Measurements from ENCODE around the gene TMEM174.

TMEM174 gene

GRCh38 chr5:73136055-73136562, 36.9 kb upstream of the TMEM174 start:
- Histone ChIP-seq H3K27me3 (ENCODE audit: insufficient read depth, low read length, poor library complexity) (peaks cover 5% of the 10 kb centered on the region), H3K4me1 (ENCODE audit: insufficient read depth, low read length) (no peaks in the 10 kb centered on the region), H3K4me2 (ENCODE audit: insufficient read depth, low read length) (no peak overlapping the region), H3K36me3 (ENCODE audit: insufficient read depth, low read length) (no peaks in the 10 kb centered on the region), H4K20me1 (ENCODE audit: insufficient read depth, low read length) (no peaks in the 10 kb centered on the region), H3K79me2 (ENCODE audit: insufficient read depth, low read length) (no peaks in the 10 kb centered on the region), H2AFZ (ENCODE audit: low read depth, low read length) (no peak overlapping the region), H3K4me3 (ENCODE audit: low read depth in 1 of 2, low read length in 2 of 2) (no peak overlapping the region), H3K9me3 (ENCODE audit: insufficient read depth, low read length, severe bottlenecking) (no peaks in the 10 kb centered on the region), H3K27ac (ENCODE audit: low read length) (no peak overlapping the region), H3K9ac (ENCODE audit: low read depth, low read length) (no peak overlapping the region)
- no peak for DNase-seq
- no peak for ATAC-seq (ENCODE audit: insufficient read depth, low read depth)
- TF ChIP-seq, protein P1, sequence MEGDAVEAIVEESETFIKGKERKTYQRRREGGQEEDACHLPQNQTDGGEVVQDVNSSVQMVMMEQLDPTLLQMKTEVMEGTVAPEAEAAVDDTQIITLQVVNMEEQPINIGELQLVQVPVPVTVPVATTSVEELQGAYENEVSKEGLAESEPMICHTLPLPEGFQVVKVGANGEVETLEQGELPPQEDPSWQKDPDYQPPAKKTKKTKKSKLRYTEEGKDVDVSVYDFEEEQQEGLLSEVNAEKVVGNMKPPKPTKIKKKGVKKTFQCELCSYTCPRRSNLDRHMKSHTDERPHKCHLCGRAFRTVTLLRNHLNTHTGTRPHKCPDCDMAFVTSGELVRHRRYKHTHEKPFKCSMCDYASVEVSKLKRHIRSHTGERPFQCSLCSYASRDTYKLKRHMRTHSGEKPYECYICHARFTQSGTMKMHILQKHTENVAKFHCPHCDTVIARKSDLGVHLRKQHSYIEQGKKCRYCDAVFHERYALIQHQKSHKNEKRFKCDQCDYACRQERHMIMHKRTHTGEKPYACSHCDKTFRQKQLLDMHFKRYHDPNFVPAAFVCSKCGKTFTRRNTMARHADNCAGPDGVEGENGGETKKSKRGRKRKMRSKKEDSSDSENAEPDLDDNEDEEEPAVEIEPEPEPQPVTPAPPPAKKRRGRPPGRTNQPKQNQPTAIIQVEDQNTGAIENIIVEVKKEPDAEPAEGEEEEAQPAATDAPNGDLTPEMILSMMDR (IDR thresholded peaks at IDR 0.05; ENCODE audit: borderline replicate concordance, extremely low read depth, low read length, poor library complexity, severe bottlenecking), result no peak
- no peak for TF ChIP-seq EZH2 (IDR thresholded peaks at IDR 0.05; ENCODE audit: borderline replicate concordance, low read depth, low read length, severe bottlenecking)

- no peak overlapping the region for H2AFZ ChIP-seq (ENCODE audit: low read depth, low read length)
- DNase-seq (no peak), ATAC-seq (ENCODE audit: insufficient read depth, low read depth) (no peak)
- H3K36me3 ChIP-seq (ENCODE audit: insufficient read depth, low read length), result no peaks in the 10 kb centered on the region
- H3K27me3 ChIP-seq (ENCODE audit: insufficient read depth, low read length, poor library complexity), result no peaks in the 10 kb centered on the region
- H3K79me2 ChIP-seq (ENCODE audit: insufficient read depth, low read length), result no peaks in the 10 kb centered on the region
- no peaks in the 10 kb centered on the region for H3K9me3 ChIP-seq (ENCODE audit: insufficient read depth, low read length, severe bottlenecking)
- H3K4me2 ChIP-seq (ENCODE audit: insufficient read depth, low read length), result no peak overlapping the region
- no peak overlapping the region for H3K9ac ChIP-seq (ENCODE audit: low read depth, low read length)
- no peaks in the 10 kb centered on the region for H3K4me1 ChIP-seq (ENCODE audit: insufficient read depth, low read length)
- H3K27ac ChIP-seq (ENCODE audit: low read length), result no peak overlapping the region
- no peak overlapping the region for H3K4me3 ChIP-seq (ENCODE audit: low read depth in 1 of 2, low read length in 2 of 2)
- no peaks in the 10 kb centered on the region for H4K20me1 ChIP-seq (ENCODE audit: insufficient read depth, low read length)
- TF ChIP-seq, protein P1 (IDR thresholded peaks at IDR 0.05; ENCODE audit: borderline replicate concordance, extremely low read depth, low read length, poor library complexity, severe bottlenecking), result no peak
- TF ChIP-seq EZH2 (IDR thresholded peaks at IDR 0.05; ENCODE audit: borderline replicate concordance, low read depth, low read length, severe bottlenecking), result no peak
These were observed 35.1 kb upstream of the TMEM174 start for GRCh38 chr5:73137563-73138530.

DNA sequence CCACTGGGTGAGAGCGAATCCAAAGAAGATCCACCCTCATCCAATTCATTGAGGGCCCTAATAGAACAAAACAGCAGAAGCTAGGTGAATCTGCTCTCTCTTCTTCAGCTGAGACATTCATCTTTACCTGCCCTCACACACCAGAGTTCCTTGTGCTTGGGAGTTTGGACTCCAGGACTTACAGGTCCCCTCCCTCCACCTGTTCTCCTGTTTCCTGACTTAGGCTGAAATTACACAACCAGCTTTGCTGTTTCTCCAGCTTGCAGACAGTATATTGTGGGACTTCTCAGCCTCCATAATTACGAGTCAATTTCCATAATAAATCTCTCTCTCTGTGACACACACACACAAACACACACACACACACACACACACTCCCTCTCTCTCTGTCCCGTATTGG, 33.5 kb upstream of the TMEM174 start:
- DNase-seq (no peak), ATAC-seq (ENCODE audit: insufficient read depth, low read depth) (no peak)
- no peaks in the 10 kb centered on the region for H3K36me3 ChIP-seq (ENCODE audit: insufficient read depth, low read length)

More for the DNA sequence above, 33.5 kb upstream of the TMEM174 start:
- Histone ChIP-seq H3K27me3 (ENCODE audit: insufficient read depth, low read length, poor library complexity) (no peaks in the 10 kb centered on the region), H3K27ac (ENCODE audit: low read length) (no peak overlapping the region), H2AFZ (ENCODE audit: low read depth, low read length) (no peak overlapping the region), H3K4me2 (ENCODE audit: insufficient read depth, low read length) (no peak overlapping the region), H3K4me1 (ENCODE audit: insufficient read depth, low read length) (no peaks in the 10 kb centered on the region), H3K79me2 (ENCODE audit: insufficient read depth, low read length) (no peaks in the 10 kb centered on the region), H3K9ac (ENCODE audit: low read depth, low read length) (no peak overlapping the region), H3K4me3 (ENCODE audit: low read depth in 1 of 2, low read length in 2 of 2) (no peak overlapping the region), H4K20me1 (ENCODE audit: insufficient read depth, low read length) (no peaks in the 10 kb centered on the region), H3K9me3 (ENCODE audit: insufficient read depth, low read length, severe bottlenecking) (no peaks in the 10 kb centered on the region)
- TF ChIP-seq, protein P1 (IDR thresholded peaks at IDR 0.05; ENCODE audit: borderline replicate concordance, extremely low read depth, low read length, poor library complexity, severe bottlenecking), result no peak
- TF ChIP-seq EZH2 (IDR thresholded peaks at IDR 0.05; ENCODE audit: borderline replicate concordance, low read depth, low read length, severe bottlenecking), result no peak

All from DND-41 (cell line).